NCI-H187 (cell line): ENCODE measurements around the gene GALNT15.
A peak's percentile ranks its signal among the peaks of the same experiment; 100 is the strongest.

Experiments used
- DNase-seq, 2 experiments: peaks; one replicate each; lab custom pipeline; 2025; lab: John Stamatoyannopoulos, UW

The GALNT15 gene

GRCh38 chr3:16253601-16254000 lies 79.1 kb downstream of the GALNT15 start:
- DNase-seq, result no peak

GRCh38 chr3:16254916-16255315 lies 80.4 kb downstream of the GALNT15 start:
- no peak for DNase-seq

- DNase-seq, result no peak
Measured at GRCh38 chr3:16255326-16255725, 80.8 kb downstream of the GALNT15 start.

- no peak for DNase-seq
Measured at GRCh38 chr3:16255726-16256125, 81.2 kb downstream of the GALNT15 start.

GRCh38 chr3:16257309-16257708 lies 82.8 kb downstream of the GALNT15 start:
- DNase-seq, result no peak

GRCh38 chr3:16258177-16258576 lies 83.7 kb downstream of the GALNT15 start:
- no peak for DNase-seq

GRCh38 chr3:16258866-16259265 lies 84.4 kb downstream of the GALNT15 start:
- no peak for DNase-seq

- DNase-seq, result no peak
Measured at GRCh38 chr3:16260046-16260445, 85.6 kb downstream of the GALNT15 start.

- no peak for DNase-seq
Measured at GRCh38 chr3:16262174-16262573, 87.7 kb downstream of the GALNT15 start.

- no peak for DNase-seq
Measured at GRCh38 chr3:16264174-16264707, 89.8 kb downstream of the GALNT15 start.

- peak; percentile 82 to 90 for DNase-seq
Measured at GRCh38 chr3:16264708-16265454, 90.4 kb downstream of the GALNT15 start, which contains the start of the genes DPH3 and OXNAD1. Gene DPH3, minus strand, starts transcription at chr3:16264943. Its CDS starts 67 bp downstream, at chr3:16264876. Gene OXNAD1, plus strand, starts transcription at chr3:16265212. Its CDS starts 5,741 bp downstream, at chr3:16270953.

- DNase-seq, result no peak
Measured at GRCh38 chr3:16265455-16265786, 90.9 kb downstream of the GALNT15 start.

GRCh38 chr3:16266714-16267113 lies 92.2 kb downstream of the GALNT15 start:
- no peak for DNase-seq

- DNase-seq, result no peak
Measured at GRCh38 chr3:16270855-16271254, 96.4 kb downstream of the GALNT15 start.

GRCh38 chr3:16272588-16272987 lies 98.1 kb downstream of the GALNT15 start:
- DNase-seq, result no peak

GRCh38 chr3:16273867-16274266 lies 99.4 kb downstream of the GALNT15 start:
- DNase-seq, result no peak

GRCh38 chr3:16277471-16277870 lies 103.0 kb downstream of the GALNT15 start:
- DNase-seq, result no peak

GRCh38 chr3:16279010-16279801 lies 104.7 kb downstream of the GALNT15 start:
- DNase-seq, result no peak

- DNase-seq, result no peak
Measured at GRCh38 chr3:16280671-16281070, 106.2 kb downstream of the GALNT15 start.
